ENCODE results near the gene CCR1.
"Not testable (repeated sequence)": the region's sequence is repeated elsewhere in the genome, so short reads cannot be mapped to it uniquely, and the experiment has no call there.

CCR1 gene

GRCh38 chr3:46209746-46210470, 1.8 kb upstream of the CCR1 start:
- TF ChIP-seq, protein P1, sequence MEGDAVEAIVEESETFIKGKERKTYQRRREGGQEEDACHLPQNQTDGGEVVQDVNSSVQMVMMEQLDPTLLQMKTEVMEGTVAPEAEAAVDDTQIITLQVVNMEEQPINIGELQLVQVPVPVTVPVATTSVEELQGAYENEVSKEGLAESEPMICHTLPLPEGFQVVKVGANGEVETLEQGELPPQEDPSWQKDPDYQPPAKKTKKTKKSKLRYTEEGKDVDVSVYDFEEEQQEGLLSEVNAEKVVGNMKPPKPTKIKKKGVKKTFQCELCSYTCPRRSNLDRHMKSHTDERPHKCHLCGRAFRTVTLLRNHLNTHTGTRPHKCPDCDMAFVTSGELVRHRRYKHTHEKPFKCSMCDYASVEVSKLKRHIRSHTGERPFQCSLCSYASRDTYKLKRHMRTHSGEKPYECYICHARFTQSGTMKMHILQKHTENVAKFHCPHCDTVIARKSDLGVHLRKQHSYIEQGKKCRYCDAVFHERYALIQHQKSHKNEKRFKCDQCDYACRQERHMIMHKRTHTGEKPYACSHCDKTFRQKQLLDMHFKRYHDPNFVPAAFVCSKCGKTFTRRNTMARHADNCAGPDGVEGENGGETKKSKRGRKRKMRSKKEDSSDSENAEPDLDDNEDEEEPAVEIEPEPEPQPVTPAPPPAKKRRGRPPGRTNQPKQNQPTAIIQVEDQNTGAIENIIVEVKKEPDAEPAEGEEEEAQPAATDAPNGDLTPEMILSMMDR (IDR thresholded peaks at IDR 0.05), result no peak
- Histone ChIP-seq H3K27me3 (peaks cover 0 to 2% of the 10 kb centered on the region in 2 donors), H3K27ac (no peak overlapping the region), H3K4me3 (no peak overlapping the region), H3K36me3 (no peaks in the 10 kb centered on the region), H3K9me3 (no peaks in the 10 kb centered on the region), H3K4me1 (no peaks in the 10 kb centered on the region)
- DNase-seq, result no peak
- intact Hi-C loops (cut with DNase I; ENCODE audit: low total_unique reads), result no loop called here

GRCh38 chr3:46209053-46209452, 940 bp upstream of the CCR1 start:
- no peaks in the 10 kb centered on the region for H3K4me1 ChIP-seq
- TF ChIP-seq, protein P1 (IDR thresholded peaks at IDR 0.05), result no peak
- H3K36me3 ChIP-seq, result no peaks in the 10 kb centered on the region
- DNase-seq, result no peak
- H3K27me3 ChIP-seq, result no peaks in the 10 kb centered on the region
- intact Hi-C loops (cut with DNase I; ENCODE audit: low total_unique reads), result no loop called here
- no peaks in the 10 kb centered on the region for H3K9me3 ChIP-seq
- no peak overlapping the region for H3K27ac ChIP-seq
- no peak overlapping the region for H3K4me3 ChIP-seq

DNA sequence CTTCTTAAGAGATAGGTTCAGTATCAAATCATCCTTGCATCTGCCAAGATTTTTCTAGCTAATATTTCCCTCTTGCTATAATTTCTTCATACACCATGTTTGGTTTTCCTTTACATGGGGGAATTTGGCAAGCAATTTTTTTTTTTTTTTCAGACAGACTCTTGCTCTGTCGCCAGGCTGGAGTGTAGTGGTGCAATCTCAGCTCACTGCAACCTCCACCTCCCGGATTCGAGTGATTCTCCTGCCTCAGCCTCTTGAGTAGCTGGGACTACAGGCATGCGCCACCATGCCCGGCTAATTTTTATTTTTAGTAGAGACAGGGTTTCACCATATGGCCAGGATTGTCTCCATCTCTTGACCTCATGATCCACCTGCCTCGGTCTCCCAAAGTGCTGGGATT, 599 bp downstream of the CCR1 start:
- peak overlapping the region; percentile 24 for H3K4me3 ChIP-seq
- intact Hi-C loops (cut with DNase I; ENCODE audit: low total_unique reads); H3K27me3 ChIP-seq; DNase-seq; H3K4me1 ChIP-seq; H3K9me3 ChIP-seq; H3K27ac ChIP-seq; H3K36me3 ChIP-seq: not testable (repeated sequence)

DNA sequence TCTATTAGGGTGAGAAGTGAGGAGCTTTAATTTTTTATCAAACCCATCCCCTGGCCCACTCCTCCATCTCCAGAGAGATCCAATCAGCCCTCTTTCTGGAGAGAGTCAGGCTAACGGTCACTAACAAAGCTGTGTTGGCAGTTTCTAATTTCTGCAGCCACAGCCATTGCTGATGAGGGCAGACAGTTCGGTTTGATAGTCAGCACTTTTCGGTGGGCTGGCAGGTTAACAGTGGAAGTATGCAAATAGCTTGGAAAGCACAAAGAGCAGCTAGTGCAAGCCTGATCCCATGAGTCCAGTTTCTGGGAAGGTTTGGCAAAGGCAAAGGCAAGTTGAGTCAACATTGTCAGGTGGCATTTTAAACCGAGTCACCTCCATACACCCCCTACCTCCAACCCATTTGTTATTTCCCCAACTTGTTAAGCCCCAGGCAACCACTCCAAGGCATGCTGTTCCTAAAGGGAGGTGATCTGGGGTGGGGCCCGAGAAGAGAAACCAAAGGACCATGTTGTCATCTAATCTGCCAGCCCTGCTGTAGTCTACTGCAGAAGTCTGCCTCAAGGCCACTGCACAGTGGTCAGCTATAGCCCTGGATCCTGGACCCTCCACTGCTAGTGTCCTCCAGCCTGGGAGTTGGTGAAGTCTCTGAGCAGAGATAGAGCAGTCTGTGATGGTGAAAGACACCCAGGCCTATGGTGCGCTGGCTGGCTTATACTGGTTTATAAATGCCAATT, 1.7 kb downstream of the CCR1 start:
- Histone ChIP-seq H3K27ac (no peak overlapping the region), H3K9me3 (no peaks in the 10 kb centered on the region), H3K27me3 (no peaks in the 10 kb centered on the region), H3K4me3 (peak overlapping the region; percentile 24), H3K36me3 (no peaks in the 10 kb centered on the region), H3K4me1 (no peaks in the 10 kb centered on the region)
- DNase-seq, result no peak
- TF ChIP-seq, protein P1 (IDR thresholded peaks at IDR 0.05), result no peak
- intact Hi-C loops (cut with DNase I; ENCODE audit: low total_unique reads), result no loop called here

- H3K4me1 ChIP-seq, result no peaks in the 10 kb centered on the region
- H3K9me3 ChIP-seq, result no peaks in the 10 kb centered on the region
- intact Hi-C loops (cut with DNase I; ENCODE audit: low total_unique reads), result no loop called here
- H3K27ac ChIP-seq, result no peak overlapping the region
- H3K36me3 ChIP-seq, result no peaks in the 10 kb centered on the region
- DNase-seq, result no peak
- TF ChIP-seq, protein P1 (IDR thresholded peaks at IDR 0.05), result no peak
- no peaks in the 10 kb centered on the region for H3K27me3 ChIP-seq
- no peak overlapping the region for H3K4me3 ChIP-seq
Observed at GRCh38 chr3:46205286-46205960, 2.7 kb downstream of the CCR1 start.

GRCh38 chr3:46203681-46204080, 4.4 kb downstream of the CCR1 start:
- H3K9me3 ChIP-seq, result peaks cover 0 to under 1% (median 0%) of the 10 kb centered on the region in 3 donors
- H3K4me3 ChIP-seq, result no peak overlapping the region
- H3K36me3 ChIP-seq, result no peaks in the 10 kb centered on the region
- intact Hi-C loops (cut with DNase I; ENCODE audit: low total_unique reads), result no loop called here
- no peak for DNase-seq
- H3K4me1 ChIP-seq, result no peaks in the 10 kb centered on the region
- no peak overlapping the region for H3K27ac ChIP-seq
- H3K27me3 ChIP-seq, result no peaks in the 10 kb centered on the region
- TF ChIP-seq, protein P1 (IDR thresholded peaks at IDR 0.05), result no peak
